Activated T-cell treated with anti-CD3 and anti-CD28 coated beads for 24 hours (primary cell): ENCODE results near the gene ASPG.
"Not testable (repeated sequence)": the region's sequence is repeated elsewhere in the genome, so short reads cannot be mapped to it uniquely, and the experiment has no call there.

ENCODE experiments used
- DNase-seq: peaks from one replicate; pipeline ENCODE4 v3.0.0-alpha.2; 2020; ENCODE audit warnings: low read depth

ASPG gene

DNA sequence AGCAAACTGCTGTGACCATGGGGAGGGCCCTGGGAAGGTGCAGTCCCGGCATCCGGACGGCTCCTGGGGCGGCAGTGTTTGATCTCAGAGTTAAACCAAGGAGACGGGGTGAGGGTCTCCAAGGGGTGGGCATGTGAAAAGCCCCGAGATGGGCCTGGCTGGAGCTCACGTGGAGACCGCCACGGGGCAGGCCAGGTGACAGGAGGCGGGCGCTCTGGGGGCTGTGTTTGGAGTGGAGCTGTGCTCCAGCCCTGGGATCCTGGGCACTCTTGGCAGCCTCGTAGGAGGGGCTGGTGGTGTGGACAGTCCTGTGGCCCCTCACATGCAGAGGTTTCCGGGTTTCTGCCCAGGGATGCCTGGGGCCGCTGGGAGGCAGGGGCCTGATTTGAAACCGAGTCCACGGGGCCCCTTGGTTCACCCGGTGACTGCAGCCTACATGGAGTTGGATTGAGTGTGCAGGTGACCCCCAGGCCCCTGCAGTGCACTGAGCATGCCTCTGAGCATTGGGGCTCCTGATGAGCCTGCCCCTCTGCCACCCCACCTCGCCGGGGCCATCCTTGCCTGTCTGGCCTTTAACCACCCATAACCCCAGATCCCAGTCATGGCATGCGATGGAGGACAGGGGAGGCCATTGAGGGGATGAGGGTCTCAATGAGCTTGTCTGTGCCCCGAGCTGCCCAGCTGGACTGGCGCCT lies 61.3 kb downstream of the ASPG start:
- no peak for DNase-seq

GRCh38 chr14:104147346-104148125 lies 62.0 kb downstream of the ASPG start:
- no peak for DNase-seq

DNA sequence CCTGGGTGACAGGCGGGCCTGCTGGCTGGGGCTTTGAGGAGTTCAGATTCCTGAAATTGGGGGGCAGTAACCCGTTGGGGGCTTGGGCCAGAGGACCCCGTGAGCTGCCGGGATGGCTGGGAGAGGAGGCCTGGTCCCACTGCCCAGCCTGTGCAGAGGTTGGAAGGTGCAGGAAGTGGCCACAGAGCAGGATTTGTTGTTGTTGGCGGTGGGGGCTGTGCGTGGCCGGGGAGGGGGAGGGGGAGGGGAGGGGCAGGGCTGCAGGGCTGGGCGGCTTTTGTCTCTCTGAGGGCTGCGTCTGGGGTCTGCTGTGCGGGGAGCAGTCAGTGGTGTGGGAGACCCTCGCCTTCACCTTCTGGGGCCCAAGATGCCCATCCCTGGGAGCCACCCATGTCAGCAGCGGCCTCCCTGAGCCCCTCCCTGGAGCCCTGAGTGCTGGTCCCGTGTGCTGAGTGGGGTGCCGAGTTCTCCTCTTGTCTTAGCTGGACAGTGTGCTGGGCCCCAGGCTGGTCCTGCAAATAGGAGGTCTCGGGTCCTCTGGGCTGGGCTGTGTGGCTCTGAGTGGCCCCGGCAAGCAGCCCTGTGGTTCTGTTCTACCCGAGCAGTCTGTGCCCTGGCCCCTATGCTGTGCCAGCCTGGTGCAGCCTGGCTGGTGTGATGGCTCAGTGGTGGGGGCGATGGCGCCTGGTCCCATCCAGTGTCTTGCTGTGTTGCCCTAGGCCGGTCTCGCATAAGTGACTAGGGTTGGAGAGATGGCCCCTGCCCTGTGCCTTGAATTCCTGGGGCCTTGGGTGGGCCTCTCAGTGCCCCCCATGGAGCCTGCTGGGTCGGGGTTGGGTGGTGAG lies 63.2 kb downstream of the ASPG start:
- no peak for DNase-seq

GRCh38 chr14:104149278-104149595 lies 63.7 kb downstream of the ASPG start:
- DNase-seq, result no peak

DNA sequence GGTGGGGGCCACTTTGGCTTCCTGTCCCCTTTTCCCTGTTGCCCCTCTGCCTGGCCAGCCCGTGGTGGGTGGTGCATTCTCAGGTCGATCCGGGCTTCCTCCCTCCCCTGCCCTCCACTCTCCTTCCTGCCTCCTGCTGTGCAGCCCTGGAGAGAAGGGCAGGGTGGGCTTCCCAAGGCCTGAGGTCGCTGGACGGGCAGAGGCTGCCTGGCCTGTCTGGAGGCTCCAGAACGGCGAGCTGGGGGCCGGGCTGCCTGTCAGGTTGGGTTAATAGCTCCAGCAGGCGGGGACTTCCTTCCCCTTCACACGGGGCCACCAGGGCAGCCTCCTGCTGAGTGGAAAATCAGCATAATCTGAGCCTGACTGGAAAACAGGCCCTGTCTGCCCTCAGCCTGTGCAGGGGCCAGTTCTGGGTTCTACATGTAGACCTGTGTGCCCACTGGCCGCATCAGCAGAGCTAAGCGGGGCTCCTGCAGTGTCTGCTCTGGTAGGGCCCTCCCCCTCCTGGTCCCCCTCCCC lies 64.2 kb downstream of the ASPG start:
- no peak for DNase-seq

DNA sequence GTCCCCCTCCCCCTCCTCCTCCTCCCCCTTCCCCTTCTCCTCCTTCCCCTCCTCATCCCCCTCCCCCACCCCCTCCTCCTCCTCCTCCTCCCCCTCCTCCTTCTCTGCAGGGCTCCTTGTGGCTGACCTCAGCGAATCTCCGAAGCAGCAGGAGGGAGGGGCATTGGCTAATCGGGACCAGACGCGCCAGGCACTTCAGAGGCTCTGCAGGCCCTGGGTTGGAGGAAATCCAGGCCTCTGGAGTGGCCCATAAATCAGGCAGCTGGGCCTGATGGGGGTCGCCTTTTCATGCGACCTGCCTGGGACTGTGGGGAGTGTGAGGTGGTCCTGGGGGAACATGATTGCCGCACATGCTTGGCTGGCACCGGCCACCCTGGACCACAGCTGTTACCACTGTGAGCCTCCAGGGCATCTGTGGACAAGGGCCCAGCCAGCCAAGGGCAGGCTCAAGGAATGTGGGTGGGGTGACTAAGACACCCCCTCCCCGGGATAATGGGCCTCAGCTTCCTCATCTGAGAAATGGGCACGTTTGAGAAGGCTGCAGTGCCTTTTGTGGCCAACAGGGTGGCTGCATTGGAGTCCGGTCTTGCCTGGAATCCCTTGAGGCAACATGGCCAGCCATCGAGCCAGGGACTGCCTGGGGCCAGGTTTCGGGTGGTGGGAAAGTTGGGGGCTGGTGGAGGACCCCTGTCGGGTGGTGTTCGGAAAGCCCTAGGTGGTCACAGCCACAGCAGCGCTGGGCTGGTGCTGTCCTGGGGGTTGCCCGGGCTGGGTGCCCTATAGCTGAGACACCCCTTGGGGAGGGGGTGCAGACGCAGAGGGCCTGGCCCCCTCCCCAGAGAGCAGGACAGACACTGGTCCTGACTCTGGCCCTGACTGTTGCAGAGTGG lies 64.9 kb downstream of the ASPG start:
- no peak for DNase-seq

DNA sequence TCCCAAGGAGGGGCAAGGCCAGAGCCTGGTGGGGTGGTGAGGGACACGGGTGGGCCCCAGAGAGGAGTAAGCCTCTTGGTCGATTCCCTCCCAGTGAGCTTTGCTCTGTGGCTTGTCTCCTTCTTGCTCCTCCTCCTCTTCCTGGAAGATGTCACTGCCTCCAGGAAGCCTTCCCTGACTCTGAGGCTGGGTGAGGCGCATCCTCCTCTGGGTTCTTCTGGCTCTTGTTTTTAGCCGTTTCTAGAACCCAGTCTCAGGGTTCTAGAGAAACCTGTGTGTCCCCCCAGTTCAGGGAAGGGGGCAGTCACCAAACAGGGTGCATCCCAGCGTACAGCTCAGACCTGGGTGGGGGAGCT lies 65.5 kb downstream of the ASPG start:
- no peak for DNase-seq

DNA sequence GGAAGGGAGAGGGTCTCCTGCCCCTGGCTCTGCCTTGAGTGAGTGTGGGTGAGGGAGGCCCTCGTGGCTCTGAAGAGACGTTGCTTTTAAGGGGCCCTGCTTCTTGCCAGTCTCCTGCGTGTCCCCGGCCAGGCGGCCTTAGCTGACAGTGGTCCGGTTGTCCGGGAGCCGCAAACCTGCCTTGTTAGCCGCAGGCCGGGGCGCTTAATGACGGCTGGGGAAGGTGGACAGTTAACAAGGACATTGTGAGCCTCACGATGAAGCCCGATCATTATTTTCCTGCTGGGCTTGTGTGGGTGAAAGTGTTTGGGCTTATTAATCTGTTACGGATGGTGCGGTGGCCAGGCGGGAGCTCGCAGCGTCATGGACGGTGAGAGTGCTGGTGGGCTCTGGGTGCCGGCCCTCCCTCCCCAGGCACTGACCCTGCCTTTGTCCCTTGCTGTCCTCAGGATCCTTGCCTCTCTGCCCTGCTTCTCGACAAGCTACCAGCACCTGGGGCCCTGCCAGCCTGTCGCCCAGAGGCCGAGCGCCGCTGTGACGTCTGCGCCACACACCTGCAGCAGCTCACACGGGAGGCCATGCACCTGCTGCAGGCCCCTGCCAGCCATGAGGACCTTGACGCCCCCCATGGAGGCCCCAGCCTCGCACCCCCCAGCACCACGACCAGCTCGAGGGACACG lies 66.2 kb downstream of the ASPG start:
- no peak for DNase-seq

- no peak for DNase-seq
Measured at GRCh38 chr14:104152246-104152575, 66.7 kb downstream of the ASPG start.

GRCh38 chr14:104152686-104153393 lies 67.3 kb downstream of the ASPG start:
- DNase-seq, result no peak

DNA sequence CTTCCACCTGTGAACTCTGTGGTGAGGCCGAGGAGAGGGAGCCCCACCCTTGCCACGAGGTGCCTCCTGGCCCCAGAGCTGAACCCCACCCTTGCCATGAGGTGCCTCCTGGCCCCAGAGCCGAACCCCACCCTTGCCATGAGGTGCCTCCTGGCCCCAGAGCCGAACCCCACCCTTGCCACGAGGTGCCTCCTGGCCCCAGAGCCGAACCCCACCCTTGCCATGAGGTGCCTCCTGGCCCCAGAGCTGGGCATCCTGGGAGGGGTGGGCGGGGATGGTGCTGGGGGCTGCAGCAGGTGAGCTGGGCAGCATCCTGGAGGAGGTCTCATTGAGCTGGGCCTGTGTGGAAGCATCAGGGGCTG lies 67.9 kb downstream of the ASPG start:
- not testable (repeated sequence) for DNase-seq

- no peak for DNase-seq
Measured at GRCh38 chr14:104154246-104154645, 68.7 kb downstream of the ASPG start.

- no peak for DNase-seq
Measured at GRCh38 chr14:104155513-104155912, 70.0 kb downstream of the ASPG start.

- DNase-seq, result no peak
Measured at GRCh38 chr14:104156142-104156541, 70.6 kb downstream of the ASPG start.

DNA sequence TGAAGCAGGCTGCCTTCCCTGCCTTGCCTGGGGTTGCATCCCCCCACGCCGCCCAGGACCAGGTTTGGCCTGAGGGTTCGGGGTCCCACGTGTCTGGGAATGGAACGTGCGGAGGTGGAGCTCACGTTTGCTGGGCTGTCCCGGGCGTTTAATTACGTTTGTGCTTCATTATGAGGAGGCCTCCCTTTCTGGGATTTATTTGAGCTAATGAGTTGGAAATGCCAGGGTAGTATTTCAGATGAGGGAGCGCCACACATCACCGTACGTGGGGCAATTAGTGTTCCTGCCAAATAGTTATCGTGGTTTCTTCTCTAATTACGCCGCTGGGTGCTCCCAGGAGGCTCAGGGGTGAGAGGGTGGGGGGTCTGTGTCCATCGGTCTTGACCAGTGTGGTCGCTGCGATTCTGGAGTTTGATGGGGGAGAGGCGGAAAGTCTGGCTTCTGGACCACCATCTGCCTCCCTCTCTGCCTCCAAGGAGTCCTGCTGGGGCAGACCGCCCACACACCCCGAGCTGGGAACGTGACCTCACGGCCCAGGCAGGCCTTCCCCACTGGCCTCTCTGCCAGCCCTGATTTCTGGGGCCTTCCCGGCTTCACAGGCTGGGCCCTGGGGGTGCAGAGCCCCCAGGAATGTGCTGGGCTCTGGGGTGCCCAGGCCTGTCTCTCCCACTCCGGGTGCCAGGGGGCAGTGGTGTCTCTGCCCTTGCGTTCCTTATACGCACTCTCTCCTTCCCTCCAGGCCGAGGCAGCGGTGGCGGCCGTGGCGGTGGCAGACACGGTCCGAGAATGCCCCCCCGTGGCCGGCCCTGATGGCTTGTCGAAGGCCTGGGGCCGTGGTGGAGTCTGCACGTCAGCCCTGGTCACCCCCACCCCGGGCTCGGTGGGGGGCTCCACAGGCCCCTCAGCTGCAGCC lies 71.8 kb downstream of the ASPG start:
- DNase-seq, result no peak

DNA sequence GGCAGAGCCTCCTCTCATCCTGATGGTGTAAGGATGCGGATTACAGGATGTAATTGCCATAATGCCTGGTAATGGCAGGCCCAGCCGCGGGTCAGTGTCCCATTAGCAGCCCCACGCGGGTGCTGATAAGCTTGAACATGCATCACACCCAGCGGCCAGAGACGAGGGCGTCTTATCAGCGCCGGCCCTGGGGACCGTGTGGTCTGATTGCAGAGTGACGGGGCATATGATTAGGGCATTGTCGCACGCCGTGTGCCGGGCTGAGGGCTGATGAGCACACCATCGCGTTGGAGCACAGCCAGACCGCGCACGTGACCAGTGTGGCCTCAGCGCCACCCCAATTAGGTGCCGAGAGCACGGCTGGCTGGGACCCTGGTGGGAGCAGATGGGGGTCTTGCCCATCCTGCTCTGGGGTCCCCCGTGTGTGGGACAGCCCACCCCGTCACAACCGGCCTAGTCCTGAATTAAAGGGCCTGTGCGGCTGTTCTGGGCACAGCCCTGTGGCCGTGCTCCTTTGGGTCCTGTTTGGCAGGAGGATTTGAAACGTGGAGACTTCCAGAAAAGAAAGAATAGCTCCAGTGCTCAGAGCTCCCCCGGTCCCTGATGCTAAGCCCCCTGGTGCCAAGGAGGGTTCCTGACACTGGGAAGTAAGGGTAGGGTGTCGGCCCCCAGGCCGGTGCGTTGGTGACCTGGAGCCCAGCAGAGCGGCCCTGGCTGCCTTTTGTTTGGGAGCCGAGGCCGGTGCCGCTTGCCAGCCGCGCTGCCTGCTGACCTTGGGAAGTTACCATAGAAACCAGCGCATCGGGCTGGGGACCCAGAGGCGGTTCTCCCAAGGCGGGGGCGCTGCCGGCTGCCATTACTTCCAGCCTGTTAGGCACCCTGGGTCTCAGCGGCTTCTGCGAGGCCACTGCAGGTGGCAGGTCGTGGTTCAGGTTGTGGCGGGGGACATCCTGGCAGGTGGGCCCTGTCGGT lies 73.6 kb downstream of the ASPG start:
- DNase-seq, result no peak

DNA sequence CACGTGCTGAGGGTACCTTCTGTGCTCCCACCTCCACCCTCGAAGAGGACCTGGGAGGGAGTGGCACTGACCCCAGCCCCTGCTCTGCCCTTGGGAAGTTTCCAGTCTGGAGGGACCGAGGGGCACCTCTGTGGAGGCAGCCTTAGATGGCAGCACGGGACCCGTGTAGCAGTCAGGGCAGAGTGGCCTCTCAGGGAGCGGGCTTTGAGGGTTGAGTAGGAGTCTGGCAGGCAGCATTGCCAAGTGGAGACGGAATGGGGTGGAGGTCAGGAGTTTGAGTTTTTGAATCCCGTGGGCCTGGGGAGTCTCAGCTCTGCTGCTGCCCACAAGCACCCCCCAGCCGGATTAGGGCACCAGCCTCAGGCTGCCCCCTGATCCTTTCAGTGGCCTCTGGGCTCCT lies 74.5 kb downstream of the ASPG start:
- DNase-seq, result no peak

DNA sequence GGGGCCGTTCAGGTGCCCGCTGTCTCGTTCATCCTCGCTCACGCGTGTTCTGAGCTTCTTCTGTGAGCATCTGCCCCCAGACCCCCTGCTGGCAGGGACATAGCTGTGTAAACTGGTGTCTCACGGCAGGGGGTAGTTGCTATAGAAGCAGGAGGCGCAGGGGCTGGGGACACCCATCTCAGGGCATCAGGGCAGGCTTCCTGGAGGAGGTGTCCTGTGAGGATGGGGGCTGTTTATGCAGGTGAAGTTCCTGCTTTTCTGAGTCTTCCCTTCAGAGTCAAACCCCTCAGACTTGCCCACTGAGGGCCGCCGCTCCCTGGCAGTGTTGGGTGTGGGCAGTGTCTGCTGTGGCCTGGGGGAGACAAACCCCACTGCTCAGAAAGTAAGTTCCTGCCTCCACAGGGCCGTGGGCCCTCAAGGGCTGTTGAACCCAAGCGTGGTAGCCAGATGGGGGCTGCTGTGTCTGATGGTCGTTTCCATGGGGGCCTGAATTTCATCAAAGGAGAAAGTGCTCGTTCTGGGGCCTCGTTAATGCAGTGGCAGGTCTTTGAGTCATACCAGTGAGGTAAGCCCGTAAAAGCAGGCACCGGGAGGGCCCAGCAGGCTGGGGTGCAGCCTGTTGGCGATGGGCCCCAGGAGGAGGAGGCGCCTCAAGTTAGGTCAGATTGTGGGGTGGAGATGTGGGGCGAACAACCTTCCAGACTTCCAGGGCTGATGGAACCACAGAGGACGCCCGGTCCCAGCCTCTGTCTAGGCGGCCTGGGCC lies 76.3 kb downstream of the ASPG start:
- DNase-seq, result no peak
